ENCODE data around the gene MNT. TPM values are rescaled to one million over a fixed set of nuclear protein-coding genes. Genes with fewer than 3 reads are reported as not detected.
"Not testable (repeated sequence)": the region's sequence is repeated elsewhere in the genome, so short reads cannot be mapped to it uniquely, and the experiment has no call there.

MNT gene, protein sequence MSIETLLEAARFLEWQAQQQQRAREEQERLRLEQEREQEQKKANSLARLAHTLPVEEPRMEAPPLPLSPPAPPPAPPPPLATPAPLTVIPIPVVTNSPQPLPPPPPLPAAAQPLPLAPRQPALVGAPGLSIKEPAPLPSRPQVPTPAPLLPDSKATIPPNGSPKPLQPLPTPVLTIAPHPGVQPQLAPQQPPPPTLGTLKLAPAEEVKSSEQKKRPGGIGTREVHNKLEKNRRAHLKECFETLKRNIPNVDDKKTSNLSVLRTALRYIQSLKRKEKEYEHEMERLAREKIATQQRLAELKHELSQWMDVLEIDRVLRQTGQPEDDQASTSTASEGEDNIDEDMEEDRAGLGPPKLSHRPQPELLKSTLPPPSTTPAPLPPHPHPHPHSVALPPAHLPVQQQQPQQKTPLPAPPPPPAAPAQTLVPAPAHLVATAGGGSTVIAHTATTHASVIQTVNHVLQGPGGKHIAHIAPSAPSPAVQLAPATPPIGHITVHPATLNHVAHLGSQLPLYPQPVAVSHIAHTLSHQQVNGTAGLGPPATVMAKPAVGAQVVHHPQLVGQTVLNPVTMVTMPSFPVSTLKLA
- total RNA-seq (10 to 100 TPM in 4 of 9 donors, 1 to 10 TPM in 5; 4.1 to 20.4 (median 9.8) TPM), polyA plus RNA-seq (10 to 100 TPM in 1 of 2 donors, 1 to 10 TPM in 1; 7.2 to 10.3 TPM)
- long read RNA-seq, donor 1, partial matches to known transcripts, result 0 of 10 reads
- long read RNA-seq, donor 1, other reads (novel, unspliced or antisense), result 10 of 10 reads
- long read RNA-seq, donor 2, partial matches to known transcripts, result 0 of 5 reads
- long read RNA-seq, donor 2, other reads (novel, unspliced or antisense), result 4 of 5 reads
- long read RNA-seq, donor 3, partial matches to known transcripts, result 0 of 14 reads
- long read RNA-seq, donor 3, other reads (novel, unspliced or antisense), result 13 of 14 reads

DNA sequence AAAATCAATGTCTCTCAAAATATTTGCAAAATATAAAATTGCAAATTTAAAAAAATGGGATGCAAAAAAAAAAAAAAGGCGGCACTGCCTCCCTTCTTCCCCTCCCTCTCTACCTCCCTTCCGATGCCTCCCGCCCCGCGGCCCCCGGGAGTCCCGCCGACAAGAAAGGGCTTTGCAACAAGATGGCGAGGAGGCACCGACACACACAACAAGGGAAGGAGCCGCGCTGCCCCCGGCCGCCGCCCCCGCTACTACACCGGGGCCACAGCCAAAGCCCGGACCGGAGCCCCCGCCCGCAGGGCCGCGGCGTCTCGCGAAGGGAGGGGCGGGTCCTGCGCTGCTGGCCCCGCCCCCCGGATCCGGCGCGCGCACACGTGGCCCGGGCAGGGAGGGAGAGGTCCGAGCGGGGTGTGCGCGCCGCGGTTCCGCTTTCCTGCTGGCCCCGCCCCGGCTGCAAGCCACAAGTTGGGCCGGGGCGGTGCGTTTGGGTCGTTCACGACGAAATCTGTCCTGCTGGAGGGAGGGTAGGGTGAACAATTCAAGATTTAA, at the start of gene MNT:
Gene MNT, minus strand, starts transcription at position 184 of the 549 bp plus-strand sequence. CDS start 348 bp downstream, outside the sequence.
- DNase-seq (peak; percentile 95 to 98 (median 96)), ATAC-seq (peak; percentile 24 to 67 (median 62))
- peak within 1 kb of the TSS; percentile 94 to 100 (median 99) for H3K27ac ChIP-seq
- H3K36me3 ChIP-seq, result no peaks in the 10 kb centered on the region
- TF ChIP-seq POLR2A (IDR thresholded peaks at IDR 0.05), result peak in 1 of 2 donors; percentile 44
- TF ChIP-seq, protein P1, sequence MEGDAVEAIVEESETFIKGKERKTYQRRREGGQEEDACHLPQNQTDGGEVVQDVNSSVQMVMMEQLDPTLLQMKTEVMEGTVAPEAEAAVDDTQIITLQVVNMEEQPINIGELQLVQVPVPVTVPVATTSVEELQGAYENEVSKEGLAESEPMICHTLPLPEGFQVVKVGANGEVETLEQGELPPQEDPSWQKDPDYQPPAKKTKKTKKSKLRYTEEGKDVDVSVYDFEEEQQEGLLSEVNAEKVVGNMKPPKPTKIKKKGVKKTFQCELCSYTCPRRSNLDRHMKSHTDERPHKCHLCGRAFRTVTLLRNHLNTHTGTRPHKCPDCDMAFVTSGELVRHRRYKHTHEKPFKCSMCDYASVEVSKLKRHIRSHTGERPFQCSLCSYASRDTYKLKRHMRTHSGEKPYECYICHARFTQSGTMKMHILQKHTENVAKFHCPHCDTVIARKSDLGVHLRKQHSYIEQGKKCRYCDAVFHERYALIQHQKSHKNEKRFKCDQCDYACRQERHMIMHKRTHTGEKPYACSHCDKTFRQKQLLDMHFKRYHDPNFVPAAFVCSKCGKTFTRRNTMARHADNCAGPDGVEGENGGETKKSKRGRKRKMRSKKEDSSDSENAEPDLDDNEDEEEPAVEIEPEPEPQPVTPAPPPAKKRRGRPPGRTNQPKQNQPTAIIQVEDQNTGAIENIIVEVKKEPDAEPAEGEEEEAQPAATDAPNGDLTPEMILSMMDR (IDR thresholded peaks at IDR 0.05), result peak in 2 of 12 donors; percentile 9 to 12
- H3K27me3 ChIP-seq, result no peaks in the 10 kb centered on the region
- peak within 1 kb of the TSS; percentile 71 to 99 (median 92) for H3K4me3 ChIP-seq
- H3K4me1 ChIP-seq, result peaks cover 18 to 75% (median 61%) of the 10 kb centered on the region in 12 donors
- no peaks in the 10 kb centered on the region for H3K9me3 ChIP-seq
- WGBS, 4 donors, result 0 to 1% (median 0%) methylated on average over 48 to 51 of the region's 51 CpGs
- intact Hi-C loops (cut with DNase I), result loop anchor here in 2 of 10 donors (1.0 kb wide), 2 partner anchors 8 to 9 kb away; no protein-coding TSS in a partner anchor

- Histone ChIP-seq H3K36me3 (peaks cover 0 to 26% (median 10%) of the 10 kb centered on the region in 9 donors), H3K27ac (peak overlapping the region in 1 of 12 donors; percentile 34), H3K27me3 (no peaks in the 10 kb centered on the region), H3K4me3 (no peak overlapping the region), H3K9me3 (peaks cover 0 to 9% (median 0%) of the 10 kb centered on the region in 12 donors), H3K4me1 (peaks cover 0 to 26% (median 0%) of the 10 kb centered on the region in 12 donors)
- WGBS, 4 donors, result 63 to 71% (median 69%) methylated on average over 5 of the region's 5 CpGs
- TF ChIP-seq POLR2A (IDR thresholded peaks at IDR 0.05), result no peak
- TF ChIP-seq, protein P1 (IDR thresholded peaks at IDR 0.05), result no peak
- no peak for ATAC-seq
- intact Hi-C loops (cut with DNase I), result no loop called here
- no peak for DNase-seq
These were observed 49.3 kb upstream of the MNT start for GRCh38 chr17:2450016-2450650.

DNA sequence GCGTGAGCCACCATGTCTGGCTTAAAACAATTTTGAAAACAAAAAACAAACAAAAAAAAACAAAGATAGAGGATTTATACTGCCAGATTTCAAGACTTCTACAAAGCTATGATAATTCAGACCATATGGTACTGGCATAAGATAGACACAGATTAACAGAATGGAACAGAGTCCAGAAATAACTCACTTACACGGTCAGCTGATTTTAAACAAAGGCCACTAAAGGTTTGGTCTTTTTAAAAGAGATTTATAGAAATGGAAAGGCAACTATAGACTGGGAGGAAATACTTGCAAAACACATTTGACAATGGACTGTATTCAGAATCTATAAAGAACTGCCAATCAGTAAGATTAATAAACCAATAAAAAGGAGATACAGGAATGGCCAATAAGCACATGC, 48.6 kb upstream of the MNT start:
- H3K4me3 ChIP-seq, result no peak overlapping the region
- no peak for TF ChIP-seq POLR2A (IDR thresholded peaks at IDR 0.05)
- TF ChIP-seq, protein P1 (IDR thresholded peaks at IDR 0.05), result no peak
- ATAC-seq, result no peak
- H3K4me1 ChIP-seq, result peaks cover 0 to 26% (median 0%) of the 10 kb centered on the region in 12 donors
- H3K27ac ChIP-seq, result no peak overlapping the region
- H3K9me3 ChIP-seq, result peaks cover 0 to 9% (median 0%) of the 10 kb centered on the region in 12 donors
- H3K36me3 ChIP-seq, result peaks cover 0 to 27% (median 8%) of the 10 kb centered on the region in 9 donors
- H3K27me3 ChIP-seq, result no peaks in the 10 kb centered on the region
- DNase-seq, result no peak
- intact Hi-C loops (cut with DNase I), result no loop called here
- WGBS, 4 donors, result 68 to 80% (median 73%) methylated on average over 2 of the region's 2 CpGs

GRCh38 chr17:2447479-2447878, 46.6 kb upstream of the MNT start:
- intact Hi-C loops (cut with DNase I), result not testable (repeated sequence)
- 93 to 95% methylated on average over 8 to 13 of the region's 29 CpGs; no CpG with 5 or more reads in 2 of the 4 donors for WGBS, 4 donors
- H3K36me3 ChIP-seq, result peaks cover 0 to 22% (median 0%) of the 10 kb centered on the region in 9 donors

More at GRCh38 chr17:2447479-2447878, 46.6 kb upstream of the MNT start:
- H3K9me3 ChIP-seq, H3K27me3 ChIP-seq, DNase-seq, H3K27ac ChIP-seq, ATAC-seq, H3K4me3 ChIP-seq: not testable (repeated sequence)
- peaks cover 0 to 20% (median 0%) of the 10 kb centered on the region in 12 donors for H3K4me1 ChIP-seq
